HEK293T (cell line): ENCODE data around the gene TMIE.
"Not testable (repeated sequence)": the region's sequence is repeated elsewhere in the genome, so short reads cannot be mapped to it uniquely, and the experiment has no call there.

Experiments used
- CTCF ChIA-PET: fragments of 350-600 bp; formaldehyde crosslinking; extraction: SDS; loops from one replicate; lab custom pipeline; 2021; ENCODE audit warnings: antibody characterized with exemption, inconsistent platforms; lab: Yijun Ruan, JAX
- POLR2A ChIA-PET: fragments of 350-600 bp; formaldehyde crosslinking; extraction: SDS; loops from one replicate; lab custom pipeline; 2020; ENCODE audit warnings: antibody characterized with exemption, inconsistent platforms; lab: Yijun Ruan, JAX
- DNase-seq: peaks from one replicate; pipeline ENCODE4 v3.0.0; 2012; ENCODE audit warnings: mixed read lengths; ENCODE audit errors: extremely low spot score
- ARNT ChIP-seq: fragments of 450-650 bp; IDR thresholded peaks from 2 replicates; pipeline ENCODE4 v1.6.1; 2017; ENCODE audit warnings: mild to moderate bottlenecking
- BHLHE40 ChIP-seq: fragments of 450-650 bp; IDR thresholded peaks from 2 replicates; pipeline ENCODE4 v1.6.1; 2016; ENCODE audit warnings: mild to moderate bottlenecking, moderate library complexity, borderline replicate concordance
- CTBP1 ChIP-seq: fragments of 450-650 bp; IDR thresholded peaks from 2 replicates; pipeline ENCODE4 v1.6.1; 2016; ENCODE audit warnings: borderline replicate concordance
- ELF4 ChIP-seq: fragments of 450-650 bp; IDR thresholded peaks from 2 replicates; pipeline ENCODE4 v1.6.1; 2017; ENCODE audit warnings: antibody characterized with exemption
- FOXA1 ChIP-seq: fragments of 450-650 bp; IDR thresholded peaks from 2 replicates; pipeline ENCODE4 v1.6.1; 2016; ENCODE audit warnings: mild to moderate bottlenecking
- FOXK2 ChIP-seq: fragments of 450-650 bp; IDR thresholded peaks from 2 replicates; pipeline ENCODE4 v1.6.1; 2016; ENCODE audit warnings: mild to moderate bottlenecking
- FOXM1 ChIP-seq: fragments of 450-650 bp; IDR thresholded peaks from 2 replicates; pipeline ENCODE4 v1.6.1; 2017; ENCODE audit warnings: mild to moderate bottlenecking, borderline replicate concordance
- HDGF ChIP-seq: fragments of 450-650 bp; IDR thresholded peaks from 2 replicates; pipeline ENCODE4 v1.6.1; 2017; ENCODE audit warnings: antibody characterized with exemption, borderline replicate concordance
- L3MBTL2 ChIP-seq: fragments of 450-650 bp; conservative IDR thresholded peaks from 2 replicates; pipeline ENCODE4 v1.6.1; 2016; ENCODE audit warnings: mild to moderate bottlenecking
- LEF1 ChIP-seq: fragments of 450-650 bp; IDR thresholded peaks from 2 replicates; pipeline ENCODE4 v1.6.1; 2017; ENCODE audit warnings: mild to moderate bottlenecking, borderline replicate concordance
- NFRKB ChIP-seq: fragments of 450-650 bp; IDR thresholded peaks from 2 replicates; pipeline ENCODE4 v1.6.1; 2016; ENCODE audit warnings: mild to moderate bottlenecking, moderate library complexity
- PKNOX1 ChIP-seq: fragments of 450-650 bp; IDR thresholded peaks from 2 replicates; pipeline ENCODE4 v1.6.1; 2016
- SP1 ChIP-seq: fragments of 450-650 bp; IDR thresholded peaks from 2 replicates; pipeline ENCODE4 v1.6.1; 2017
- SUZ12 ChIP-seq: fragments of 450-650 bp; IDR thresholded peaks from 2 replicates; pipeline ENCODE4 v1.6.1; 2016; ENCODE audit warnings: mild to moderate bottlenecking
- TARDBP ChIP-seq: fragments of 450-650 bp; IDR thresholded peaks from 2 replicates; pipeline ENCODE4 v1.6.1; 2016
- ZNF384 ChIP-seq: fragments of 450-650 bp; IDR thresholded peaks from 2 replicates; pipeline ENCODE4 v1.6.1; 2016

TMIE gene

GRCh38 chr3:46748170-46748569, 47.0 kb downstream of the TMIE start:
- ChIA-PET CTCF (no interaction called here), POLR2A (no interaction called here)
- TF ChIP-seq LEF1 (no peak), NFRKB (no peak), L3MBTL2 (no peak), ELF4 (no peak), ZNF384 (no peak), FOXA1 (no peak), FOXM1 (no peak), PKNOX1 (no peak), SUZ12 (no peak), HDGF (no peak), SP1 (no peak), TARDBP (no peak), FOXK2 (no peak), ARNT (no peak)
- DNase-seq, result no peak

GRCh38 chr3:46749129-46749528, 47.9 kb downstream of the TMIE start:
- no peak for DNase-seq
- TF ChIP-seq SUZ12 (no peak), ARNT (no peak), BHLHE40 (no peak), ZNF384 (no peak), FOXK2 (no peak), CTBP1 (no peak), L3MBTL2 (no peak), NFRKB (no peak), SP1 (no peak)
- POLR2A ChIA-PET, result no interaction called here
- CTCF ChIA-PET, result no interaction called here

- TF ChIP-seq NFRKB (no peak), FOXM1 (no peak), L3MBTL2 (no peak), SUZ12 (no peak), TARDBP (no peak), PKNOX1 (no peak), HDGF (no peak), FOXK2 (no peak), ELF4 (no peak), BHLHE40 (no peak), CTBP1 (no peak), SP1 (no peak), FOXA1 (no peak)
- no peak for DNase-seq
- POLR2A ChIA-PET, result no interaction called here
- CTCF ChIA-PET, result no interaction called here
Observed at GRCh38 chr3:46750555-46751038, 49.4 kb downstream of the TMIE start.

DNA sequence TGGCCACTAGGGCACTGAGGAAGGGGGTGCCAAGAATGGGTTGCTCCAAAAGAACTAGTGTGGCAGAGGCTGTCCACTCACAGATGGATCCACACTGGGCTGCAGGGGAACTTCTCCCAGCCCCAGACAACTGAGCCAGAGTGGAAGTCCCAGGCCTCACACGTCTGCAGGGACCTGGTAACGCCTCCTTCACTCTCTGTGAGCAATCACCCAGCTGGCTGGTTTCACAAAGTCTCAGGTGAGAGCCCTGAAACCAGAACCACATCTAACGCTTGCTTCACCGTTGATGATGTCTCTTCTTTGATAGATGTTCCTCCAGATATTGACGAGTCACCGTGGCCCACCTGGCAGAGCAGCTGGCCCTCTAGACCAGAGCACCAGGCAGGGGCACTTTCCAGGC, 51.9 kb downstream of the TMIE start:
- DNase-seq, CTCF ChIA-PET, POLR2A ChIA-PET: not testable (repeated sequence)

GRCh38 chr3:46755646-46756045, 54.5 kb downstream of the TMIE start:
- TF ChIP-seq TARDBP, result no peak
- TF ChIP-seq L3MBTL2, result no peak
- no peak for TF ChIP-seq FOXA1
- TF ChIP-seq LEF1, result no peak
- no peak for TF ChIP-seq SP1
- TF ChIP-seq SUZ12, result no peak
- no peak for TF ChIP-seq BHLHE40
- TF ChIP-seq CTBP1, result no peak
- no peak for TF ChIP-seq FOXK2
- TF ChIP-seq HDGF, result no peak
- TF ChIP-seq ZNF384, result no peak
- CTCF ChIA-PET, result interaction anchor here (0.5 kb wide), 1 partner anchor 13 kb away, joined by 5 read pairs; no protein-coding TSS in a partner anchor
- POLR2A ChIA-PET, result no interaction called here
- DNase-seq, result no peak

GRCh38 chr3:46756642-46757041, 55.5 kb downstream of the TMIE start:
- TF ChIP-seq FOXK2 (no peak), ZNF384 (no peak), PKNOX1 (no peak), FOXM1 (no peak)
- POLR2A ChIA-PET, result no interaction called here
- CTCF ChIA-PET, result no interaction called here
- no peak for DNase-seq

DNA sequence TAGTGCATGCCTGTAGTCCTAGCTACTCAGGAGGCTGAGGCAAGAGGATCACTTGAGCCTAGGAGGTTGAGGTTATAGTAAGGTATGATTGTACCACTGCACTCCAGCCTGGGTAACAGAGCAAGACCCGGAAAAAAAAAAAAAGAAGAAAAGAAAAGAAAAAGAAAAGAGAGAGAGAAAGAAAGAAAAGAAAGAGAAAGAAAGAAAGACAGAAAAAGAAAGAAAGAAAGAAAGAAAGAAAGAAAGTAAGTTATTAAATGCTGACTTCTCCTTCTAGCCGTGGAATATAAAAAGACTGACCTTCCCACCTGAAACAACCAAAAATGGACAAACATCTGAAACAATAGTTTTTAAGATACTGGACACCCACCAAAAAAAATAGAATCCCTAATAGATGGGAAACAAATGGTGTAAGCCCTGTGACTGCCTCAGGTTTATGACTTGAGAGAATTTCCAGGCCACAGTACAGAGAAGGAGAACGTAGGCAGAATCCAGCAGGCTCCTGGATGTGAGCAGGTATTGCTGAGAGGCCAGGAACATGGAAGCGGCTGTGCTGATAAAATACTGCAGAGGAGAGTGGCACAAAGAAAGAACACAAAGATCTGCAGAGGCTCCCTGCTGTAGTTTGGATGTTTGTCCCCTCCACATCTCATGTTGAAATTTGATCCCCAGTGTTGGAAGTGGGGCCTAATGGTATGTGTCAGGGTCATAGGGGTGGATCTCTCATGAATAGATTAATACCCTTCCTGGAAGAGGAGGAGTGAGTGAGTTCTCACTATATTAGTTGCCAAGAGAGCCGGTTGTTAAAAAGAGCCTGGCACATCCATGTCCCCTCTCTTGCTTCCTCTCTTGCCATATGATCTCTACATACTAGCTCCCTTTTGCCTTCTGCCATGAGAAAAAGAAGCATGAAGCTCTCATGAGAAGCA, 58.3 kb downstream of the TMIE start:
- TF ChIP-seq CTBP1, result no peak
- no peak for TF ChIP-seq BHLHE40
- TF ChIP-seq FOXM1, result no peak
- TF ChIP-seq ELF4, result no peak
- no peak for TF ChIP-seq SUZ12
- no peak for TF ChIP-seq NFRKB
- TF ChIP-seq TARDBP, result no peak
- no peak for TF ChIP-seq FOXA1
- no peak for TF ChIP-seq ARNT
- no peak for TF ChIP-seq LEF1
- TF ChIP-seq FOXK2, result no peak
- no peak for TF ChIP-seq HDGF
- TF ChIP-seq ZNF384, result no peak
- no peak for TF ChIP-seq L3MBTL2
- TF ChIP-seq SP1, result no peak
- no peak for TF ChIP-seq PKNOX1
- POLR2A ChIA-PET, result no interaction called here
- CTCF ChIA-PET, result no interaction called here
- DNase-seq, result no peak
